Smooth muscle cell (in vitro differentiated cells): ENCODE data around the gene PRAMEF11. TPM values are rescaled to one million over a fixed set of nuclear protein-coding genes. Genes with fewer than 3 reads are reported as not detected.

Source experiments
- DNase-seq: peaks from one replicate; lab custom pipeline; 2025; ENCODE audit not compliant: unreplicated experiment; lab: John Stamatoyannopoulos, UW
- H2AFZ ChIP-seq: fragments of 200-600 bp; sonication (generic); 2 replicates; pipeline ENCODE4 v1.6.0; 2016; ENCODE audit warnings: antibody characterized with exemption, low read depth, mild to moderate bottlenecking
- H3F3A ChIP-seq: fragments of 200-600 bp; sonication (generic); 2 replicates; pipeline ENCODE4 v1.6.0; 2017; ENCODE audit warnings: antibody characterized with exemption, low read depth
- H3K27ac ChIP-seq: fragments of 200-600 bp; sonication (generic); 2 replicates; pipeline ENCODE4 v1.5.1; 2016; ENCODE audit warnings: low read depth, mild to moderate bottlenecking
- H3K27me3 ChIP-seq: fragments of 200-600 bp; sonication (generic); 2 replicates; pipeline ENCODE4 v1.6.1; 2016; ENCODE audit warnings: low read depth, mild to moderate bottlenecking
- H3K36me3 ChIP-seq: fragments of 200-600 bp; sonication (generic); 2 replicates; pipeline ENCODE4 v1.5.1; 2016; ENCODE audit warnings: low read depth
- H3K4me1 ChIP-seq: fragments of 200-600 bp; sonication (generic); 2 replicates; pipeline ENCODE4 v1.5.1; 2016; ENCODE audit warnings: low read depth
- H3K4me2 ChIP-seq: fragments of 200-600 bp; sonication (generic); 2 replicates; pipeline ENCODE4 v1.6.0; 2016; ENCODE audit warnings: mild to moderate bottlenecking
- H3K4me3 ChIP-seq: fragments of 200-600 bp; sonication (generic); 2 replicates; pipeline ENCODE4 v1.5.1; 2016; ENCODE audit warnings: mild to moderate bottlenecking
- H3K79me2 ChIP-seq: fragments of 200-600 bp; sonication (generic); 2 replicates; pipeline ENCODE4 v1.6.0; 2016; ENCODE audit warnings: low read depth, mild to moderate bottlenecking
- H3K9ac ChIP-seq: fragments of 200-600 bp; sonication (generic); 2 replicates; pipeline ENCODE4 v1.6.0; 2016; ENCODE audit warnings: low read depth
- H3K9me3 ChIP-seq: fragments of 200-600 bp; sonication (generic); replicated peaks from 2 replicates; pipeline ENCODE4 v1.5.1; 2016; ENCODE audit warnings: low read depth
- H4K20me1 ChIP-seq: fragments of 200-600 bp; sonication (generic); 2 replicates; pipeline ENCODE4 v1.6.0; 2016; ENCODE audit warnings: low read depth
- WGBS: methylation state at CpG from one replicate; pipeline ENCODE4 v1.1.7; 2016; ENCODE audit warnings: low lambda C conversion rate; 5-methylcytosine and 5-hydroxymethylcytosine counted together
- polyA plus RNA-seq: library from polyadenylated mRNA; unstranded; fragments of >200 nt; fragmentation: Nextera tagmentation; extraction: Ambion mirVana; gene quantifications from 2 replicates; pipeline ENCODE4 v1.2.1, GENCODE V29; 2016
- total RNA-seq: library from RNA; depleted of rRNA; stranded (reverse); fragments of >200 nt; gene quantifications from 2 replicates; pipeline ENCODE4 v1.2.3, GENCODE V29; 2014
- TF ChIP-seq, protein P1 (sequence below): fragments of 200-600 bp; sonication (generic); IDR thresholded peaks from 2 replicates; pipeline ENCODE4 v1.5.1; 2017; ENCODE audit warnings: borderline replicate concordance, mild to moderate bottlenecking, antibody characterized with exemption; ENCODE audit not compliant: insufficient read depth, poor library complexity, severe bottlenecking

PRAMEF11 gene
- total and polyA plus RNA-seq, 2 experiments from 2014 or later = not detected

DNA sequence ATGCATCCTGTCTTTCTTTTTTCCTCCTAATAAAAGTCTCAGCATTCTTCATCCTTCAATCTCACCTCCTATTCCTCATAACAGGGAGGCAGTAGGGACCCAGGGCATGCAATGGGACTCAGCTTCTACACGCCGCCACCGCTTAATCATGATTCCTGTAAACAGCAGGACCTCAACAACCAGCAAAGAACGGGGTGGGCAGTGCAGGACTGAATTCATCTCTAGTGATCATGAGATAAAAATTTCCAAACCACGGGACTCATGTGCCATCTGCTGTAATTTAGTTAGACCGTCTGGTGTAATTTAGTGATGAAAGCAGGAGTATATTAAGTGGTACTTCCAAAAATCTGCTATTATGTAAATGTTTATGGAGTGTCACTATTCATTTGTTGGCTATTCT lies 52.3 kb downstream of the PRAMEF11 start:
- no peak overlapping the region for H2AFZ ChIP-seq
- H3K4me2 ChIP-seq = no peak overlapping the region
- no peak for DNase-seq

DNA sequence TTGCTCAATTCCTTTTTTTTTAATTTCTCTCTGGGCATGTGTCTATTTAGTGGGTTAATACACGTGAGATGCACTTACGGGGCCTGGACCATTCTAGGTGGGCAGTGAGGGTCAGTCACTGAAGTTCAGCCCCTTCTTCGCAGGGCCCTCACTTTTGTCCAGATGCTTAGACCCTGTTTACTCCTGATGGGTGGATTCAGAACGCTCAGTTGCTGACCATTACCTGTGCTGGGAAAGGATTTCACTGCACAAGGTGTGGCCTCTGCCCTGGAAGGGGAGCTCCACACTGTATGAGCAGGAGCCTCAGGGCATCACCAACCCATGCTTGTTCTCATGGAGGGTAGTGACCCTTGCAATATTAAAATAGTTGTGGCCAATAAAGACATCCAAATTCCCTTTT lies 53.1 kb downstream of the PRAMEF11 start:
- no peaks in the 10 kb centered on the region for H3F3A ChIP-seq
- WGBS = 92% methylated on average over 4 of the region's 4 CpGs

More for the DNA sequence above, 52.3 kb downstream of the PRAMEF11 start:
- H3K27ac ChIP-seq = no peak overlapping the region
- H3F3A ChIP-seq = no peaks in the 10 kb centered on the region
- WGBS = 89% methylated on average over 6 of the region's 6 CpGs
- H3K9me3 ChIP-seq = no peaks in the 10 kb centered on the region
- H3K4me3 ChIP-seq = no peak overlapping the region
- H4K20me1 ChIP-seq = no peaks in the 10 kb centered on the region
- no peak overlapping the region for H3K9ac ChIP-seq
- H3K27me3 ChIP-seq = no peaks in the 10 kb centered on the region
- TF ChIP-seq, protein P1, sequence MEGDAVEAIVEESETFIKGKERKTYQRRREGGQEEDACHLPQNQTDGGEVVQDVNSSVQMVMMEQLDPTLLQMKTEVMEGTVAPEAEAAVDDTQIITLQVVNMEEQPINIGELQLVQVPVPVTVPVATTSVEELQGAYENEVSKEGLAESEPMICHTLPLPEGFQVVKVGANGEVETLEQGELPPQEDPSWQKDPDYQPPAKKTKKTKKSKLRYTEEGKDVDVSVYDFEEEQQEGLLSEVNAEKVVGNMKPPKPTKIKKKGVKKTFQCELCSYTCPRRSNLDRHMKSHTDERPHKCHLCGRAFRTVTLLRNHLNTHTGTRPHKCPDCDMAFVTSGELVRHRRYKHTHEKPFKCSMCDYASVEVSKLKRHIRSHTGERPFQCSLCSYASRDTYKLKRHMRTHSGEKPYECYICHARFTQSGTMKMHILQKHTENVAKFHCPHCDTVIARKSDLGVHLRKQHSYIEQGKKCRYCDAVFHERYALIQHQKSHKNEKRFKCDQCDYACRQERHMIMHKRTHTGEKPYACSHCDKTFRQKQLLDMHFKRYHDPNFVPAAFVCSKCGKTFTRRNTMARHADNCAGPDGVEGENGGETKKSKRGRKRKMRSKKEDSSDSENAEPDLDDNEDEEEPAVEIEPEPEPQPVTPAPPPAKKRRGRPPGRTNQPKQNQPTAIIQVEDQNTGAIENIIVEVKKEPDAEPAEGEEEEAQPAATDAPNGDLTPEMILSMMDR = no peak
- H3K4me1 ChIP-seq = no peaks in the 10 kb centered on the region
- no peaks in the 10 kb centered on the region for H3K36me3 ChIP-seq
- no peaks in the 10 kb centered on the region for H3K79me2 ChIP-seq

DNA sequence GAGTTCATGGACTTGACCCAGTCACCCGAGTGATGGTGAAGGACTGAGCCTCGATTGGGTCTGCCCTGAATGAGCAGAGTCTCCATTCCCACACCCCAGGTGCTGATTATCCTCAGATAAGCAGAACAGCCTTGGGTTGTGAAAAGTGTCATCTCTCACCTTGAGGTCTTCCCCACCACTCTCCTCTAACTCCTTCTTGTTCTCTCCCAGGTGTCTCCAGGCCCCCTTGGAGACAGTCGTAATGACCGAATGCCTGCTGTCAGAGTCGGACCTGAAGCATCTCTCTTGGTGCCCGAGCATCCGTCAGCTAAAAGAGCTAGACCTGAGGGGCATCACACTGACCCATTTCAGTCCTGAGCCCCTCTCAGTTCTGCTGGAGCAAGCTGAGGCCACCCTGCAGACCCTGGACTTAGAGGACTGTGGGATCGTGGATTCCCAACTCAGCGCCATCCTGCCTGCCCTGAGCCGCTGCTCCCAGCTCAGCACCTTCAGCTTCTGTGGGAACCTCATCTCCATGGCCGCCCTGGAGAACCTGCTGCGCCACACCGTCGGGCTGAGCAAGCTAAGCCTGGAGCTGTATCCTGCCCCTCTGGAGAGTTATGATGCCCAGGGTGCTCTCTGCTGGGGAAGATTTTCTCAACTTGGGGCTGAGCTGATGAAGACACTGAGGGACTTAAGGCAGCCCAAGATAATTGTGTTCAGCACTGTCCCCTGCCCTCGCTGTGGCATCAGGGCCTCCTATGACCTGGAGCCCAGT lies 54.2 kb downstream of the PRAMEF11 start:
- H3F3A ChIP-seq = no peaks in the 10 kb centered on the region
- H2AFZ ChIP-seq = no peak overlapping the region
- no peaks in the 10 kb centered on the region for H3K79me2 ChIP-seq
- no peaks in the 10 kb centered on the region for H4K20me1 ChIP-seq
- H3K9ac ChIP-seq = no peak overlapping the region
- no peak overlapping the region for H3K27ac ChIP-seq
- H3K27me3 ChIP-seq = no peaks in the 10 kb centered on the region
- no peak overlapping the region for H3K4me2 ChIP-seq
- 93% methylated on average over 15 of the region's 15 CpGs for WGBS
- H3K4me1 ChIP-seq = no peaks in the 10 kb centered on the region
- TF ChIP-seq, protein P1 = no peak
- no peaks in the 10 kb centered on the region for H3K9me3 ChIP-seq
- no peak for DNase-seq
- H3K4me3 ChIP-seq = no peak overlapping the region
- no peaks in the 10 kb centered on the region for H3K36me3 ChIP-seq

More for the DNA sequence above, 53.1 kb downstream of the PRAMEF11 start:
- no peak overlapping the region for H2AFZ ChIP-seq
- TF ChIP-seq, protein P1 = no peak
- no peak overlapping the region for H3K9ac ChIP-seq
- no peak overlapping the region for H3K27ac ChIP-seq
- H3K79me2 ChIP-seq = no peaks in the 10 kb centered on the region
- H3K9me3 ChIP-seq = no peaks in the 10 kb centered on the region
- H3K4me3 ChIP-seq = no peak overlapping the region
- H4K20me1 ChIP-seq = no peaks in the 10 kb centered on the region
- no peaks in the 10 kb centered on the region for H3K4me1 ChIP-seq
- H3K4me2 ChIP-seq = no peak overlapping the region
- DNase-seq = no peak
- no peaks in the 10 kb centered on the region for H3K27me3 ChIP-seq
- H3K36me3 ChIP-seq = no peaks in the 10 kb centered on the region

DNA sequence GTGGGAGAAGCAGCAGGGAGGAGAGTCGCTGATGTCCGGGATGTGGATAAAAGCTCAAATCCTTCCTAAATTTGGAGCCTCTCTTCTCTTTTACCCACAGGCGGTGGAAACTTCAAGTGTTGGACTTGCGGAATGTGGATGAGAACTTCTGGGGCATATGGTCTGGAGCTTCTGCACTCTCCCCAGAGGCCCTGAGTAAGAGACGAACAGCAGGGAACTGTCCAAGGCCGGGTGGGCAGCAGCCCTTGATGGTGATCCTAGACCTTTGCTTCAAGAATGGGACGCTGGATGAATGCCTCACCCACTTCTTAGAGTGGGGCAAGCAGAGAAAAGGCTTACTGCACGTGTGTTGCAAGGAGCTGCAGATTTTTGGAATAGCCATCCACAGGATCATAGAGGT lies 55.8 kb downstream of the PRAMEF11 start:
- H3K4me3 ChIP-seq = no peak overlapping the region
- WGBS = 85% methylated on average over 8 of the region's 8 CpGs
- no peaks in the 10 kb centered on the region for H3K36me3 ChIP-seq
- DNase-seq = no peak
- no peaks in the 10 kb centered on the region for H3K79me2 ChIP-seq
- no peak overlapping the region for H2AFZ ChIP-seq
- TF ChIP-seq, protein P1 = no peak
- no peak overlapping the region for H3K4me2 ChIP-seq
- H3F3A ChIP-seq = no peaks in the 10 kb centered on the region
- no peaks in the 10 kb centered on the region for H4K20me1 ChIP-seq
- H3K27ac ChIP-seq = no peak overlapping the region
- H3K4me1 ChIP-seq = no peaks in the 10 kb centered on the region
- H3K9me3 ChIP-seq = no peaks in the 10 kb centered on the region
- H3K9ac ChIP-seq = no peak overlapping the region
- no peaks in the 10 kb centered on the region for H3K27me3 ChIP-seq
